ENCODE data around the gene SIX2.

GRCh38 chr2:45030553-45030952 lies 21.3 kb upstream of the SIX2 start:
- TF ChIP-seq CTCF (IDR thresholded peaks at IDR 0.05): no peak
- TF ChIP-seq ZFX (IDR thresholded peaks at IDR 0.05; ENCODE audit: borderline replicate concordance): no peak

All from 22Rv1 (cell line).